K562 (cell line): ENCODE measurements around the gene NADSYN1. TPM values are rescaled to one million over a fixed set of nuclear protein-coding genes. Genes with fewer than 3 reads are reported as not detected.

Source experiments
- ATAC-seq: fragments of 200-7000 bp; cut with Tn5 transposase; 3 replicates; pipeline ENCODE4 v1.9.1; 2020; ENCODE audit warnings: moderate library complexity
- BruUV-seq: library from RNA; stranded (reverse); fragments of 400-500 nt; replicated peaks from 2 replicates; lab custom pipeline; 2021; lab: Mats Ljungman, UMichigan
- CTCF ChIA-PET: fragments of 300-600 bp; formaldehyde crosslinking; extraction: SDS; loops from one replicate; lab custom pipeline; 2021; ENCODE audit warnings: low intra/inter-chr PET ratio; lab: Yijun Ruan, JAX
- POLR2A ChIA-PET: fragments of 300-600, 350-650 bp; sonication (Branson Sonifier 250); formaldehyde crosslinking; extraction: SDS; loops from one replicate; lab custom pipeline; 2021; ENCODE audit warnings: antibody characterized with exemption, inconsistent platforms; lab: Yijun Ruan, JAX
- DNase-seq, 4 experiments: peaks; one replicate each; pipeline versions ENCODE4 v3.0.0 to v3.0.0-alpha.2; 2011 to 2018; ENCODE audit warnings: low spot score in 3 of 4, mixed read lengths in 3 of 4; ENCODE audit errors: extremely low read depth in 1 of 4
- FAIRE-seq: peaks from 2 replicates; lab custom pipeline; 2011; peaks lifted over from hg19 to GRCh38; lab: Jason Lieb, UNC
- H2AFZ ChIP-seq: 2 replicates; pipeline ENCODE4 v1.6.0; 2011; ENCODE audit warnings: low read depth, low read length, control low read depth, inconsistent platforms
- H3K27ac ChIP-seq: fragments of 200-600 bp; 3 replicates; pipeline ENCODE4 v1.8.0; 2011; ENCODE audit warnings: low read depth, mild to moderate bottlenecking, control low read depth, inconsistent platforms, low read length, moderate library complexity, mixed read lengths; ENCODE audit errors: extremely low read depth
- H3K27me3 ChIP-seq, 2 experiments: fragments of 300-600 bp in 1 of 2; 2 replicates in 1 of 2; 3 replicates in 1 of 2; pipeline versions ENCODE4 v1.6.0 to v1.8.0; 2011; ENCODE audit warnings: inconsistent platforms in 2 of 2, low read length in 2 of 2, mild to moderate bottlenecking in 1 of 2, mixed read lengths in 1 of 2, moderate library complexity in 1 of 2; ENCODE audit not compliant: control insufficient read depth in 2 of 2, insufficient read depth in 2 of 2
- H3K36me3 ChIP-seq: fragments of 300-600 bp; 3 replicates; pipeline ENCODE4 v1.8.0; 2011; ENCODE audit warnings: mild to moderate bottlenecking, low read length, inconsistent platforms; ENCODE audit not compliant: control insufficient read depth, insufficient read depth
- H3K4me1 ChIP-seq, 2 experiments: fragments of 200-600 bp in 1 of 2; replicated peaks in 1 of 2; 2 replicates in 1 of 2; 3 replicates in 1 of 2; pipeline versions ENCODE4 v1.5.1 to v1.8.0; 2011; ENCODE audit warnings: inconsistent platforms in 2 of 2, low read length in 2 of 2, mild to moderate bottlenecking in 1 of 2, mixed read lengths in 1 of 2, moderate library complexity in 1 of 2; ENCODE audit not compliant: control insufficient read depth in 2 of 2, insufficient read depth in 2 of 2
- H3K4me2 ChIP-seq: 2 replicates; pipeline ENCODE4 v1.6.1; 2011; ENCODE audit warnings: low read length, control low read depth, inconsistent platforms, mixed read lengths; ENCODE audit not compliant: insufficient read depth
- H3K4me3 ChIP-seq: fragments of 200-600 bp; sonication (generic), shearing (Covaris generic); 2 replicates; pipeline ENCODE4 v1.5.1; 2016; ENCODE audit warnings: control low read depth, inconsistent platforms
- H3K79me2 ChIP-seq: fragments of 200-600 bp; 3 replicates; pipeline ENCODE4 v1.8.0; 2011; ENCODE audit warnings: low read length, inconsistent platforms; ENCODE audit not compliant: control insufficient read depth, insufficient read depth
- H3K9ac ChIP-seq, 2 experiments: 2 replicates each; pipeline versions ENCODE4 v1.6.0 to v1.6.1; 2011; ENCODE audit warnings: low read depth in 2 of 2, low read length in 2 of 2, control low read depth in 1 of 2, inconsistent platforms in 1 of 2, mild to moderate bottlenecking in 1 of 2, mixed read lengths in 1 of 2; ENCODE audit not compliant: insufficient read depth in 1 of 2
- H3K9me1 ChIP-seq: one replicate; pipeline ENCODE4 v1.6.0; 2011; ENCODE audit warnings: inconsistent platforms, mild to moderate bottlenecking, low read length, moderate library complexity; ENCODE audit not compliant: control insufficient read depth, insufficient read depth
- H3K9me3 ChIP-seq: replicated peaks from 2 replicates; pipeline ENCODE4 v1.5.1; 2011; ENCODE audit warnings: low read depth, low read length, inconsistent platforms; ENCODE audit not compliant: control insufficient read depth, insufficient read depth
- H4K20me1 ChIP-seq: replicated peaks from 2 replicates; pipeline ENCODE4 v1.6.1; 2011; ENCODE audit warnings: low read length, inconsistent platforms, mixed read lengths; ENCODE audit not compliant: control insufficient read depth, insufficient read depth
- CTBP1 ChIP-seq: fragments of 450-650 bp; IDR thresholded peaks from 2 replicates; pipeline ENCODE4 v1.6.1; 2016; ENCODE audit warnings: borderline replicate concordance
- RAD21 ChIP-seq, 2 experiments: fragments of 250-450 bp in 1 of 2; fragments of 450-650 bp in 1 of 2; sonication (Bioruptor Pico) in 1 of 2; formaldehyde crosslinking in 1 of 2; IDR thresholded peaks in 1 of 2; conservative IDR thresholded peaks in 1 of 2; 2 replicates each; pipeline versions ENCODE4 v1.4.0 to v1.8.0; 2020 to 2022; ENCODE audit warnings: mild to moderate bottlenecking in 2 of 2, moderate library complexity in 1 of 2
- SMAD4 ChIP-seq: fragments of 250-450 bp; sonication (Bioruptor Pico); conservative IDR thresholded peaks from 2 replicates; pipeline ENCODE4 v1.8.0; 2021; ENCODE audit warnings: inconsistent platforms, mild to moderate bottlenecking, moderate library complexity
- SMC3 ChIP-seq: conservative IDR thresholded peaks from 2 replicates; pipeline ENCODE4 v1.6.1; 2011; ENCODE audit warnings: low read depth, low read length, improper control_type of control experiment; ENCODE audit not compliant: insufficient read depth
- WGBS: fragments of 100-300 bp; shearing (Covaris generic); methylation state at CpG from one replicate; pipeline ENCODE4 v1.1.6; 2016; ENCODE audit warnings: low coverage, mixed read lengths; ENCODE audit not compliant: insufficient coverage; ENCODE audit errors: missing lambda C conversion rate; 5-methylcytosine and 5-hydroxymethylcytosine counted together
- in situ Hi-C: fragments of 300-500 bp; cut with MboI; formaldehyde crosslinking; loops from 4 replicates; pipeline ENCODE4 v1.15.0; 2018; ENCODE audit warnings: inconsistent platforms, mixed read lengths
- intact Hi-C: fragments of 100-400 bp; cut with micrococcal nuclease; formaldehyde crosslinking; loops from 2 replicates; pipeline ENCODE4 v1.14.2; 2022
- polyA plus RNA-seq, 8 experiments: library from polyadenylated mRNA; depleted of rRNA in 4 of 8; stranded (reverse) in 5 of 8; unstranded in 3 of 8; fragments of >200 nt; fragmentation: Nextera tagmentation in 2 of 8; fragmentation: Illumina TruSeq in 1 of 8; extraction: Ambion mirVana in 2 of 8; extraction: Trizol in 1 of 8; gene quantifications; 2 replicates each; pipeline versions ENCODE4 v1.2.1 to v1.2.3, GENCODE V29; 2011 to 2014; ENCODE audit warnings: inconsistent platforms in 1 of 8, missing spikeins in 1 of 8
- total RNA-seq, 7 experiments: library from RNA; depleted of rRNA in 6 of 7; stranded (reverse); fragments of >200 nt in 6 of 7; fragmentation: Illumina TruSeq in 2 of 7; extraction: Trizol in 2 of 7; gene quantifications; 2 replicates each; pipeline versions ENCODE4 v1.2.1 to v1.2.3, GENCODE V29; 2011 to 2021; ENCODE audit warnings: low replicate concordance in 1 of 7
- TF ChIP-seq, protein P1 (sequence below): sonication (generic); formaldehyde crosslinking; IDR thresholded peaks from 2 replicates; pipeline ENCODE4 v1.8.1; 2022; ENCODE audit warnings: missing genetic modification reagents
- TF ChIP-seq, protein P2 (sequence below), 3 experiments: IDR thresholded peaks in 2 of 3; conservative IDR thresholded peaks in 1 of 3; 2 replicates each; pipeline ENCODE4 v1.5.1; 2011 to 2012; ENCODE audit warnings: low read length in 3 of 3, mild to moderate bottlenecking in 3 of 3, control low read depth in 2 of 3, improper control_type of control experiment in 1 of 3, inconsistent platforms in 1 of 3, low read depth in 1 of 3, mixed read lengths in 1 of 3, moderate library complexity in 1 of 3; ENCODE audit not compliant: insufficient read depth in 2 of 3
- TF ChIP-seq, protein P3 (sequence below), 2 experiments: fragments of 450-650 bp; formaldehyde crosslinking in 1 of 2; IDR thresholded peaks; 2 replicates each; pipeline versions ENCODE4 v1.4.0 to v1.6.1; 2014 to 2020; ENCODE audit warnings: mild to moderate bottlenecking in 2 of 2, borderline replicate concordance in 1 of 2, low read depth in 1 of 2

The NADSYN1 gene
- total and polyA plus RNA-seq, 9 of the 15 experiments (the other 6 are each of a cell fraction or from before 2014, with no cell fraction given), result 12.7 to 57.3 (median 42.1) TPM

DNA sequence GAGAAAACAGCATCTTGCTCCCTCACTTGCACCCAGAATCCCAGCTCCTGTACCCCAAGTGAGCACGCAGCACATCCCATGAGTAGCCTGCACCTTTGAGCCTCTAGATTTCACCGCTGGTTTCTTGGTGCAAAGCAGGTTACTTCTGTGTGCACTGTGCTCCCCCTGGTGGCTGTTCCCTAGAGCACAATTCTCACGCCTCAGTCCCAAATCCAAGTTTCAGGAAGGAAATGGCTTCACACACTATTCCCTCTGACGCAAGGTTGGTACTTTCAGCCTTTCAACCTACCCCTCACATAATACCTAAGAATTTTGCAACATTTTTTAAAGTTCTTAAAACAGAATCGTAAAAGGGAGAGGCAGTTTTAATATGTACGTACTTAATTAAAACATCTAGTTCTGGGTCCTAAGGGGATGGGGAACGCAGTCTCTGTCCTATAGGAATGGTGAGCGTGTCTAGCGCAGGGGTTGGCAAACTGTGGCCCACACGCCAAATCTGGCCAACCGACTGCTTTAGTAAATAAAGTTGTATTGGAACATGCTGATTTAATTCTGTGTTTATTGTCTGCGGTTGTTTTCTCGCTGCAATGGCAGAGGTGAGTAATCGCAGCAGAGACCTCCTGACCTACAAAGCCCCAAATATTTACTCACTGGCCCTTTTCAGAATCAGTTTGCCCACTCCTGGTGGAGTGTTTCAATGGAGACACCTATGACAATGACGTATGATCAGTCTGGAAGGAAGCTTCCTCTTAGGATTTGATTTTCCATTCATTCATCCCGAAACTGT lies 32.4 kb upstream of the NADSYN1 start:
- peaks cover 20 to 44% of the 10 kb centered on the region in 2 experiments; a peak in 4 of 5 replicates for H3K27me3 ChIP-seq
- no peak overlapping the region for H3K4me3 ChIP-seq
- H3K9ac ChIP-seq, result no peak overlapping the region
- no peaks in the 10 kb centered on the region for H3K79me2 ChIP-seq
- no peak overlapping the region for H2AFZ ChIP-seq
- no TSS peak for BruUV-seq
- ATAC-seq (peak; percentile 85), DNase-seq (peak; percentile 59 to 66 (median 63)), FAIRE-seq (peak; percentile 84)
- H3K36me3 ChIP-seq, result no peaks in the 10 kb centered on the region
- no peak overlapping the region for H3K27ac ChIP-seq
- intact Hi-C loops, result no loop called here
- POLR2A ChIA-PET, result no interaction called here
- 6% methylated on average over 16 of the region's 16 CpGs for WGBS
- H3K4me2 ChIP-seq, result no peak overlapping the region
- TF ChIP-seq CTBP1 (0 out of 2 replicates have a peak, but pooled peaks have one; percentile 15), RAD21 (CRISPR knock-in tag; conservative IDR thresholded peaks at IDR 0.05 in 1 of 2, IDR thresholded peaks at IDR 0.05 in 1 of 2) (peak; percentile 42 to 81), SMAD4 (no peak), SMC3 (peak; percentile 59)
- TF ChIP-seq, protein P1, sequence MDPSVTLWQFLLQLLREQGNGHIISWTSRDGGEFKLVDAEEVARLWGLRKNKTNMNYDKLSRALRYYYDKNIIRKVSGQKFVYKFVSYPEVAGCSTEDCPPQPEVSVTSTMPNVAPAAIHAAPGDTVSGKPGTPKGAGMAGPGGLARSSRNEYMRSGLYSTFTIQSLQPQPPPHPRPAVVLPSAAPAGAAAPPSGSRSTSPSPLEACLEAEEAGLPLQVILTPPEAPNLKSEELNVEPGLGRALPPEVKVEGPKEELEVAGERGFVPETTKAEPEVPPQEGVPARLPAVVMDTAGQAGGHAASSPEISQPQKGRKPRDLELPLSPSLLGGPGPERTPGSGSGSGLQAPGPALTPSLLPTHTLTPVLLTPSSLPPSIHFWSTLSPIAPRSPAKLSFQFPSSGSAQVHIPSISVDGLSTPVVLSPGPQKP (CRISPR knock-in tag), result no peak
- TF ChIP-seq, protein P2, sequence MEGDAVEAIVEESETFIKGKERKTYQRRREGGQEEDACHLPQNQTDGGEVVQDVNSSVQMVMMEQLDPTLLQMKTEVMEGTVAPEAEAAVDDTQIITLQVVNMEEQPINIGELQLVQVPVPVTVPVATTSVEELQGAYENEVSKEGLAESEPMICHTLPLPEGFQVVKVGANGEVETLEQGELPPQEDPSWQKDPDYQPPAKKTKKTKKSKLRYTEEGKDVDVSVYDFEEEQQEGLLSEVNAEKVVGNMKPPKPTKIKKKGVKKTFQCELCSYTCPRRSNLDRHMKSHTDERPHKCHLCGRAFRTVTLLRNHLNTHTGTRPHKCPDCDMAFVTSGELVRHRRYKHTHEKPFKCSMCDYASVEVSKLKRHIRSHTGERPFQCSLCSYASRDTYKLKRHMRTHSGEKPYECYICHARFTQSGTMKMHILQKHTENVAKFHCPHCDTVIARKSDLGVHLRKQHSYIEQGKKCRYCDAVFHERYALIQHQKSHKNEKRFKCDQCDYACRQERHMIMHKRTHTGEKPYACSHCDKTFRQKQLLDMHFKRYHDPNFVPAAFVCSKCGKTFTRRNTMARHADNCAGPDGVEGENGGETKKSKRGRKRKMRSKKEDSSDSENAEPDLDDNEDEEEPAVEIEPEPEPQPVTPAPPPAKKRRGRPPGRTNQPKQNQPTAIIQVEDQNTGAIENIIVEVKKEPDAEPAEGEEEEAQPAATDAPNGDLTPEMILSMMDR (IDR thresholded peaks at IDR 0.05 in 2 of 3, conservative IDR thresholded peaks at IDR 0.05 in 1 of 3; ENCODE audit: insufficient read depth in 2 of 3, low read depth in 1 of 3, low read length in 3 of 3), result peak; percentile 72 to 88 (median 78)
- TF ChIP-seq, protein P3, sequence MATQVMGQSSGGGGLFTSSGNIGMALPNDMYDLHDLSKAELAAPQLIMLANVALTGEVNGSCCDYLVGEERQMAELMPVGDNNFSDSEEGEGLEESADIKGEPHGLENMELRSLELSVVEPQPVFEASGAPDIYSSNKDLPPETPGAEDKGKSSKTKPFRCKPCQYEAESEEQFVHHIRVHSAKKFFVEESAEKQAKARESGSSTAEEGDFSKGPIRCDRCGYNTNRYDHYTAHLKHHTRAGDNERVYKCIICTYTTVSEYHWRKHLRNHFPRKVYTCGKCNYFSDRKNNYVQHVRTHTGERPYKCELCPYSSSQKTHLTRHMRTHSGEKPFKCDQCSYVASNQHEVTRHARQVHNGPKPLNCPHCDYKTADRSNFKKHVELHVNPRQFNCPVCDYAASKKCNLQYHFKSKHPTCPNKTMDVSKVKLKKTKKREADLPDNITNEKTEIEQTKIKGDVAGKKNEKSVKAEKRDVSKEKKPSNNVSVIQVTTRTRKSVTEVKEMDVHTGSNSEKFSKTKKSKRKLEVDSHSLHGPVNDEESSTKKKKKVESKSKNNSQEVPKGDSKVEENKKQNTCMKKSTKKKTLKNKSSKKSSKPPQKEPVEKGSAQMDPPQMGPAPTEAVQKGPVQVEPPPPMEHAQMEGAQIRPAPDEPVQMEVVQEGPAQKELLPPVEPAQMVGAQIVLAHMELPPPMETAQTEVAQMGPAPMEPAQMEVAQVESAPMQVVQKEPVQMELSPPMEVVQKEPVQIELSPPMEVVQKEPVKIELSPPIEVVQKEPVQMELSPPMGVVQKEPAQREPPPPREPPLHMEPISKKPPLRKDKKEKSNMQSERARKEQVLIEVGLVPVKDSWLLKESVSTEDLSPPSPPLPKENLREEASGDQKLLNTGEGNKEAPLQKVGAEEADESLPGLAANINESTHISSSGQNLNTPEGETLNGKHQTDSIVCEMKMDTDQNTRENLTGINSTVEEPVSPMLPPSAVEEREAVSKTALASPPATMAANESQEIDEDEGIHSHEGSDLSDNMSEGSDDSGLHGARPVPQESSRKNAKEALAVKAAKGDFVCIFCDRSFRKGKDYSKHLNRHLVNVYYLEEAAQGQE (IDR thresholded peaks at IDR 0.05; ENCODE audit: borderline replicate concordance), result peak; percentile 67
- TF ChIP-seq, protein P3 (CRISPR knock-in tag; IDR thresholded peaks at IDR 0.05; ENCODE audit: low read depth), result no peak
- TF ChIP-seq, all 486 proteins: peak for 5
- Histone ChIP-seq H4K20me1 (no peaks in the 10 kb centered on the region), H3K4me1 (no peaks in the 10 kb centered on the region), H3K9me3 (no peaks in the 10 kb centered on the region), H3K9me1 (no peaks in the 10 kb centered on the region)
- CTCF ChIA-PET, result interaction anchor here (0.7 kb wide), 1 partner anchor 951 kb away, joined by 3 read pairs; no protein-coding TSS in a partner anchor
- in situ Hi-C loops, result no loop called here
